Loucy (cell line): ENCODE measurements around the gene SLC17A9.

ENCODE experiments used
- CTCF ChIP-seq: fragments of 200-600 bp; sonication (generic); conservative IDR thresholded peaks from 2 replicates; pipeline ENCODE4 v1.5.1; 2014; ENCODE audit warnings: mild to moderate bottlenecking, antibody characterized with exemption, low read length
- EZH2phosphoT487 ChIP-seq: fragments of 200-600 bp; IDR thresholded peaks from 2 replicates; pipeline ENCODE4 v1.6.1; 2018; ENCODE audit warnings: antibody characterized with exemption, mild to moderate bottlenecking, moderate library complexity, borderline replicate concordance

GRCh38 chr20:62957136-62958117 is 4.9 kb downstream of the SLC17A9 start:
- TF ChIP-seq CTCF (no peak), EZH2phosphoT487 (no peak)
